GM12891 (cell line): ENCODE data around the gene SULT2B1.

Experiments
- DNase-seq: peaks from one replicate; pipeline ENCODE4 v3.0.0; 2011; ENCODE audit warnings: low spot score; ENCODE audit not compliant: insufficient read length
- FAIRE-seq: peaks from 2 replicates; lab custom pipeline; 2011; peaks lifted over from hg19 to GRCh38; lab: Jason Lieb, UNC
- PAX5 ChIP-seq: IDR thresholded peaks from 2 replicates; pipeline ENCODE4 v1.6.1; 2011; ENCODE audit warnings: low read length, moderate library complexity, mild to moderate bottlenecking; ENCODE audit not compliant: insufficient read depth, severe bottlenecking
- POLR2A ChIP-seq: IDR thresholded peaks from 2 replicates; pipeline ENCODE4 v1.6.1; 2011; ENCODE audit warnings: low read depth, low read length, control low read depth
- POLR2AphosphoS5 ChIP-seq: IDR thresholded peaks from 2 replicates; pipeline ENCODE4 v1.6.1; 2011; ENCODE audit warnings: low read depth, low read length, control low read depth
- POU2F2 ChIP-seq: IDR thresholded peaks from 2 replicates; pipeline ENCODE4 v1.6.1; 2011; ENCODE audit warnings: low read depth, mild to moderate bottlenecking, control low read depth, low read length, moderate library complexity
- SPI1 ChIP-seq: IDR thresholded peaks from 2 replicates; pipeline ENCODE4 v1.6.1; 2011; ENCODE audit warnings: low read depth, low read length, control low read depth
- TAF1 ChIP-seq: IDR thresholded peaks from 2 replicates; pipeline ENCODE4 v1.6.1; 2011; ENCODE audit warnings: low read depth, low read length, control low read depth

Gene SULT2B1

DNA sequence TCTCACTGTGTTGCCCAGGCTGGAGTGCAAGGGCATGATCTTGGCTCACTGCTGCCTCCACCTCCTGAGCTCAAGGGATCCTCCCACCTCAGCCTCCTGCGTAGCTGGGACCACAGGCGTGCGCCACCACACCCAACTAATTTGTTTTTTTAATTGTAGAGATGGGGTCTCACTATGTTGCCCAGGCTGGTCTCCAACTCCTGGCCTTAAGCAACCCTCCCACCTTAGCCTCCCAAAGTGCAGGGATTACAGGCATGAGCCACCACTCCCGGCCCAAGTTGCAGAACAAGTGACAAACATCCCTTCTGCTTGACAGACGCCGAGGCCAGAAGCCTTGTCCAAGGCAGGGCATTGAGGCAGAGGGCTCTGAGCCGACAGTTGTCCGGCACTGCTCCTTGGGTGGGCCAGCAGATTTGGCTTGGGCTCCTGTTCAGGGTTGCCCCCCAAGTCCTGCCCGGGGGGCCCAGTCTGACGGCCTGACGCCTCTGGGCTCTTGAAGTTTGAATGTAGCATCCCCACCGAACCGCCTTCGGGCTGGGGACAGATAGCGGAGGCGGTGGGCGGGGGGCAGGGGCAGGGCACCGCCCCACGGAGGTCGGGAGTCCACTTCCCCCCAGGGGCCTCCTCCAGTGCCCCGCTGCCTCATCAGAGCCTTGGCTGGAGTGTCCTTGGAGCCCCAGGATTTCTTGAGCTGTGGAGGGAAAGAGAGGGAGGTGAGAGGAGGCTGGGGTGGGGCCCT lies 48.9 kb downstream of the SULT2B1 start:
- no peak for FAIRE-seq
- TF ChIP-seq SPI1, result no peak
- no peak for TF ChIP-seq PAX5
- TF ChIP-seq POU2F2, result no peak
- TF ChIP-seq POLR2A, result no peak
- no peak for TF ChIP-seq POLR2AphosphoS5
- TF ChIP-seq TAF1, result no peak
- no peak for DNase-seq

DNA sequence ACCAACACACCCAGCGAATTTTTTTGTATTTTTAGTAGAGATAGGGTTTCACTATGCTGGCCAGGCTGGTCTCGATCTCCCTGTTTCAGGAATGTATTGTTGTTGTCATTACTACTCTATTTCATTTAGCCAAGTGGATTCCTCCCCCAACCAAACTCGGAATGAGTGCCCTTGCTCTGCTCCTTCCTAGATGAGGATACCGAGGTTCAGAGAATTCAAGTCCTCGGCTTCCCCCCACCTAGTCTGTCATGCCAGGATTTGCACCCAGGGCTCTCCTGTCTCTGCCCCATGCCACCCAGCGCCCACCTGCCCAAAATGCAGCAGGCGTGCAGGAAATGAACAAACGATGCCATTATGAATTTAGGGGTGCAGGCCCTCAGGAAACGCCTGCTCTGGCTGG lies 51.0 kb downstream of the SULT2B1 start:
- DNase-seq (no peak), FAIRE-seq (no peak)
- no peak for TF ChIP-seq TAF1

DNA sequence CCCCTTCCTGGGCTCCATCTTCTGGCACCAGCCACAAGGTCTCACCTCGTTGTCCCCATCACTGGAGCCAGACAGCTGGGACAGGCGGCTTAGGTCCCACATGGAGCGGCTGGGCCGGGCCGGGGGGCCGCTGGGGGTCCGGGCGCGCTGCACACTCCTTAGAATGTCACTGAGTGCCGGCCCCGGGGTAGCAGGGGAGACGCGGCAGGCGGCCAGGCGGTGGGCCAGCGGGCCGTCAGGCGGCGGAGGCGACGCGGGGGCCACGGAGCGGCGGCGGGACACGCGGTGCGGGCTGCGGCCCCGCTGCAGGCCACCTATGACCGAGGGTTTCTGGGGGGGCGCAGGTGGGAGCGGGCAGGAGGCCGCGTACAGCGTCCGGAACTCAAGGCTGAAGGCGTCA lies 51.5 kb downstream of the SULT2B1 start:
- no peak for DNase-seq
- no peak for FAIRE-seq
- TF ChIP-seq SPI1 (no peak), POU2F2 (no peak), PAX5 (no peak), POLR2AphosphoS5 (no peak), TAF1 (no peak), POLR2A (no peak)

DNA sequence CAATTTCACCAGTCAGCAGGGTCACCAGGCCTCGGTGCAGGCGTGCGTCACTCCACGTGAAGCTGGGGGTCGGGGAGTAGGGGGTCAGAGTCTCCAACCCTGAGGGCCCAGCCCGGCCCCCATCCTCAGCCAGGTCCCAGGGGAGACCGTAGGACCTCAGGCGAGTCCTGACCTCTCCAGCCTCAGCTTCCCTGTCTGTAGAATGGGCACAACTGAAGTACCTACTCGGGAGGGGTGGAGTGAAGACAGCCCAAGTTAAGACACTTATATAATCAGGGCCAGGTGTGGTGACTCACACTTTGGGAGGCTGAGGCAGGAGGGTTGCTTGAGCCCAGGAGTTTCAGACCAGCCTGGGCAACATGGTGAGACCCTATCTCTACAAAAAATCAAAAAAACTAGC lies 51.9 kb downstream of the SULT2B1 start:
- TF ChIP-seq POLR2A, result no peak
- no peak for TF ChIP-seq PAX5
- no peak for TF ChIP-seq TAF1
- no peak for TF ChIP-seq SPI1
- TF ChIP-seq POU2F2, result no peak
- TF ChIP-seq POLR2AphosphoS5, result no peak
- DNase-seq (no peak), FAIRE-seq (no peak)

DNA sequence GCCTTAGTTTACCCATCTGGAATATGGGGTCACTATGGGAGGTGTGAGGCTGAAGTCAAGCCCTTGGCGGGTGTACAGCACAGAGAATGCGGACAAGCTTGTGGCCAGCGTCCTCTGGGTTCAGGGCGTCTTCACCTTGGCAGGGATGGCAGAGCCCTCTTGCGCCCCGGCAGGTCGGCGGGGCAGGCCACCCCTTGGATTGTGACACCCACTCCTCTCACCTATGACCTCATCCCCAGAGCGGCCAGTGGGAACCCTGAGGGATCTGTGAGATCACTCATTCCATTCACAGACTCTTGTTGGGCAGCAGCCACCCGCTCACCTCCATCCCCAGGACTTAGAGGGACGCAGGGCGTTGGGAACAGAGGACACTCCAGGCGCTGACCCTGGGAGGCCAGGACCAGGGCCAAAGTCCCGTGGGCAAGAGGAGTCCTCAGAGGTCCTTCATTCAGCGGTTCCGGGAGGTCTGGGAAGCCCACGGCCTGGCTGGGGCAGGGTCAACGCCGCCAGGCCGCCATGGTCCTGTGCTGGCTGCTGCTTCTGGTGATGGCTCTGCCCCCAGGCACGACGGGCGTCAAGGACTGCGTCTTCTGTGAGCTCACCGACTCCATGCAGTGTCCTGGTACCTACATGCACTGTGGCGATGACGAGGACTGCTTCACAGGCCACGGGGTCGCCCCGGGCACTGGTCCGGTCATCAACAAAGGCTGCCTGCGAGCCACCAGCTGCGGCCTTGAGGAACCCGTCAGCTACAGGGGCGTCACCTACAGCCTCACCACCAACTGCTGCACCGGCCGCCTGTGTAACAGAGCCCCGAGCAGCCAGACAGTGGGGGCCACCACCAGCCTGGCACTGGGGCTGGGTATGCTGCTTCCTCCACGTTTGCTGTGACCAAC lies 54.7 kb downstream of the SULT2B1 start, which contains the start of gene SPACA4:
TSS of gene SPACA4 (plus strand) at position 280 of the 896 bp plus-strand sequence. CDS start at position 517, 237 bp downstream.
- no peak for DNase-seq
- FAIRE-seq, result no peak
- TF ChIP-seq SPI1, result no peak
- TF ChIP-seq POLR2A, result no peak
- TF ChIP-seq PAX5, result no peak
- TF ChIP-seq POLR2AphosphoS5, result no peak
- TF ChIP-seq POU2F2, result no peak
- no peak for TF ChIP-seq TAF1

DNA sequence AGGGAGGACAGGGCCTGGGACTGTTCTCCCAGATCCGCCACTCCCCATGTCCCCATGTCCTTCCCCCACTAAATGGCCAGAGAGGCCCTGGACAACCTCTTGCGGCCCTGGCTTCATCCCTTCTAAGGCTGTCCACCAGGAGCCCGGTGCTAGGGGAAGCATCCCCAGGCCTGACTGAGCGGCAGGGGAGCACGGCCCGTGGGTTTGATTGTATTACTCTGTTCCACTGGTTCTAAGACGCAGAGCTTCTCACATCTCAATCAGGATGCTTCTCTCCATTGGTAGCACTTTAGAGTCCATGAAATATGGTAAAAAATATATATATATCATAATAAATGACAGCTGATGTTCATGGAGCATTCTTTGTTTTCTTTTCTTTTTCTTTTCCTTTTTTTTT lies 55.4 kb downstream of the SULT2B1 start:
- DNase-seq (no peak), FAIRE-seq (no peak)
- TF ChIP-seq SPI1 (no peak), POU2F2 (no peak), POLR2A (no peak), POLR2AphosphoS5 (no peak), TAF1 (no peak), PAX5 (no peak)

DNA sequence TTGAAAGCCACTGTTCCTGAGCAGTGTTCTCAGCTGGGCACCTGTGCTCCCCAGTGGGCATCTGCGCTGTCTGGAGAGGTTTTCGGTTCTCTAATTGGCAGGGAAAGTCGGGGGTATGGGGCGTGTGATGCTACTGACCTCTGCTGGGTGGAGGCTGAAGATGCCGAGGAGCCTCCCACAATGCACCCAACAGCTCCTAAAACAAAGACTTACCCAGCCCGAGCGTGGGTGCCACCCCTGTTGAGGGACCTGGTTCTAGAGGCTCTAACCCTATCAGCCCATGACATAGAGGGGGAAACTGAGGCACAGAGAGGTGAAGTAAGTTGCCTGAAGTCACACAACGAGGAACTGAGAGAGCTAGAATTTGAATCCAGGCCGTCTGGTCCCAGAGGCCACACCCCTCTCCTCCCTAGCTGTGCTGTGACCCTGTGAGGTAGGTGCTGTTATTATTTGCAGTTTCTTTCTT lies 56.9 kb downstream of the SULT2B1 start:
- peak; percentile 41; the same call in 1 of the 2 replicates for TF ChIP-seq SPI1
- no peak for TF ChIP-seq POLR2A
- peak; percentile 75 for DNase-seq
- peak; percentile 78 for FAIRE-seq

DNA sequence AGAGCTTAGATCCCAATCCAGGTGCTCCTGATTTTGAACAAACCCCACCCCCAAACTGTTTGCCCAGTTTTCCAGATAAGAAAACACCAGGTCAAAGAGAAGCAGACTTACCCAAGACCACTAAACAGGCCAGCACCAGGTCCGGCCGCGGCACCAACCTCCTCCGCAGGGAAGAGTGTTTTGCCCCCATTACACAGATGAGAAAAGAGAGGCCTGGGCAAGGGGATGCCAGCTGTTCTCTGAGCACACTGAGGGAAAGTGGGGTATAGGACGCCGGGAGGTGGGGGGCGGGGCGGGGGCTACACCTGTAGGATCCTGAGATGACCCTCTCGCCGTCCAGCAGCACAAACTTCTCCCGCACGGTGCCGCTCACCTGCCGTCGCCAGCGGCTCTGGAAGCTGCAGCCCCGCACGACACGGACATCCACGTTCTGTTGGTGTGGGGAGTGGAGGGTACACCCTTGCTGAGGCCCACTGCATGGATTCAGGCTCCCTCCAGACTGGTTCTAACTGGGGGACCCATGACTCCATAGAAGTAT lies 57.7 kb downstream of the SULT2B1 start:
- FAIRE-seq, result no peak
- no peak for DNase-seq
- no peak for TF ChIP-seq POLR2AphosphoS5
- TF ChIP-seq PAX5, result no peak
- TF ChIP-seq SPI1, result no peak
- no peak for TF ChIP-seq TAF1
- TF ChIP-seq POLR2A, result no peak
- TF ChIP-seq POU2F2, result no peak

DNA sequence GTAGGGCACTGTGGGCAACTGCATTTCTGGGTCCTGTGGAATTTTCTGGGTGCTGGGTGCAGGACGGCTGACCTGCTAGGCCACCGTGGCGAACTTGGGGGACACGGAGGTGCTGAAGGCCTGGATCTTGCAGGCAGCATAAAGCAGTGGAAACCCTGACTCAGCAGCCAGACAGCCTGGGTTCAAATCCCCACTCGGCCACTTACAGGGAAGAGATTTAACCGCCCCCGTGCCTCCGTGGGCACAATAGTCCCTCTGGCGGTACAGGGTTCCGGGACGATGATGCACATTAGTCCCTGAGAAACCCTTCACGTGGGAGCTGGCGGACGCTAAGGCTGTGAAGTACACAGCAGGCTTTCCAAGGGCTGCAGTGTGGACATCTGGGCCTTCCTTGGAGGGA lies 59.9 kb downstream of the SULT2B1 start:
- FAIRE-seq (no peak), DNase-seq (no peak)
- no peak for TF ChIP-seq PAX5
- no peak for TF ChIP-seq POLR2A
- no peak for TF ChIP-seq POU2F2
- no peak for TF ChIP-seq SPI1
- no peak for TF ChIP-seq POLR2AphosphoS5
- no peak for TF ChIP-seq TAF1
